ENCODE results near the gene KIRREL3.

Gene KIRREL3

DNA sequence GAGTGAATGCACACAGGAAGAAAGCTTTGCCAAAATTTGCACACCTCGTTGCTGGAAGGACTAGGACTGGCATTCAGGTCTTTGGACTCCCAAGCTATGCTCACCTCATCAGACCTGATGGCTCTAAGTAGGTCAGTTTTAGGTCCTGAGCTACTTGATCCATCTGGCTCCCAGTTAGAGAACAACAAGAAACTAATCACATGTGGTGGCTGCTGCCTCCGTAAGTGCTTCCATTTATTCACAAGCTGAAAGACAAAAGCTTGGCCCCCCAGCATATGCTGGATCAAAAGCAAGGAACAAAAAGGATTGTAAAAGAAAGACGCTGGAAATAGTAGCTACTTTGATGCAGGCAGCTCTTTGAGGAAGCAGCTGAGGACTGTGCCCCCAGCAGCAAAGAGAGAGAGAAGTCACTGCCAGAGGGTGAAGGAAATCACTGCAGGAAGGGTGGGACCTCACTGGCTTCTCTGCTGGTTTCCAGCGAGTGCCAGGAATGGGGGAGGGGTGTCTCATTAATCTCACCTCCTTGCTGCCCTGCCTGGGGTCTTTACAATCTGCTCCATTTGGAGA, 268.9 kb downstream of the KIRREL3 start:
- TF ChIP-seq, protein P1, sequence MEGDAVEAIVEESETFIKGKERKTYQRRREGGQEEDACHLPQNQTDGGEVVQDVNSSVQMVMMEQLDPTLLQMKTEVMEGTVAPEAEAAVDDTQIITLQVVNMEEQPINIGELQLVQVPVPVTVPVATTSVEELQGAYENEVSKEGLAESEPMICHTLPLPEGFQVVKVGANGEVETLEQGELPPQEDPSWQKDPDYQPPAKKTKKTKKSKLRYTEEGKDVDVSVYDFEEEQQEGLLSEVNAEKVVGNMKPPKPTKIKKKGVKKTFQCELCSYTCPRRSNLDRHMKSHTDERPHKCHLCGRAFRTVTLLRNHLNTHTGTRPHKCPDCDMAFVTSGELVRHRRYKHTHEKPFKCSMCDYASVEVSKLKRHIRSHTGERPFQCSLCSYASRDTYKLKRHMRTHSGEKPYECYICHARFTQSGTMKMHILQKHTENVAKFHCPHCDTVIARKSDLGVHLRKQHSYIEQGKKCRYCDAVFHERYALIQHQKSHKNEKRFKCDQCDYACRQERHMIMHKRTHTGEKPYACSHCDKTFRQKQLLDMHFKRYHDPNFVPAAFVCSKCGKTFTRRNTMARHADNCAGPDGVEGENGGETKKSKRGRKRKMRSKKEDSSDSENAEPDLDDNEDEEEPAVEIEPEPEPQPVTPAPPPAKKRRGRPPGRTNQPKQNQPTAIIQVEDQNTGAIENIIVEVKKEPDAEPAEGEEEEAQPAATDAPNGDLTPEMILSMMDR (IDR thresholded peaks at IDR 0.05; ENCODE audit: low read depth, low read length): no peak
- H3K4me3 ChIP-seq (ENCODE audit: low read depth, low read length): no peak overlapping the region

DNA sequence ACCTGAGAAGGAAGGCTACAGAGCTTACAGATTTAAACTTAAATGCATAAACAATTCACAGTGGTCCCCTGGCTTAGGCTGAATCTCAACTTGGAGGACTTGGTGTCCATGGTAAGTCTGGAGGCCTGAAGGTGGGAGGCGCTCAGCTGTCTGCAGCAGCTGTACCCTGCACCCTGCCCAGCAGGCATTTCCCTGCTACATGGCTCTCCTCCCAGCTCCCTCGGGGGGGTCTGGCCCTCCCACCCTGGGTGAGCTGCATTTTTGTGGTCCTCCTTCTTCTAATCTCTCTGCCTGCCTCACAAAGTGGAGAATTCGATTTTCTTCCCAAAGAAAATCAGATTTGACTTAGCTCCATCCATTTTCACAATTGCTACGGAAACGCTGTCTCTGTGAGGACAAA, 273.2 kb downstream of the KIRREL3 start:
- TF ChIP-seq, protein P1 (IDR thresholded peaks at IDR 0.05; ENCODE audit: low read depth, low read length): no peak
- H3K4me3 ChIP-seq (ENCODE audit: low read depth, low read length): no peak overlapping the region

DNA sequence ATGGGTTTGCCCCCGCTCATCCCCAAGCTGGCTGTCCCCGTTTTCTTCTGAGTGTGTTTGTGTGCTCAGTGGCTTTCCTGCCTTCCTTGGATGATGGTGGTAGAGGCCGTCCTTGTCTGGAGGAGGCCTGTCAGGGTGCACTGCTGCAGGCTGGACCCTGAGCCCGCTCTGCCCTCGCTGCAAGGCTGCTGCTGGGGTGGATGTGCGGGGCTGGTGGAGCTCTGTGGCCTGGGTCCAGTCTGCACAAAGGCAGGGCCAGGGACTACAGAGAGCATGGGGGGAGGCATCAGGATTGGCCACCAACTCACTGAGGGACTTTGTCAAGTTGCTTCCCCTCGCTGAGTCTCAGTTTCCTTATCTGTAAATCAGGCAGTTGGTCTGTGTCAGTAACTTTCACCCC, 275.0 kb downstream of the KIRREL3 start:
- TF ChIP-seq, protein P1 (IDR thresholded peaks at IDR 0.05; ENCODE audit: low read depth, low read length): no peak
- H3K4me3 ChIP-seq (ENCODE audit: low read depth, low read length): no peak overlapping the region

DNA sequence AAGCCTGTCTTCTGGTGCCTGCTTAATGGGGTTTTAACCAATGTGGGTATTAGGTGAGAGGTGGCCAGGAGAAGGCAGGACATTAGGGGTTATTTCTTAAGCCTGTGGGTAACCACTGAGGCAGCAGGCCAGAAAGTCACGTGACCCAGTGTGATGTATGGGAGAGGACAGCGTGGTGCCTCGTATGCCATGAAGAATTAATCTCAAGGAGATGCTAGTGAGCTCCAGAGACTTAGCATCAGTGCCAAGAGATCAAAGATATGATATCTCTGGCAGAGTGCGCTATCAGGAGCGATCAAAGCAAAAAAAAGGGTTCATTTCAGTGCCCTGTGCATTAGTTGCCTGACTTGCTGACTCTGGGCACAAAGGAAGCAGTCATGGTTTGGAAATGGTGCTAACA, 275.5 kb downstream of the KIRREL3 start:
- TF ChIP-seq, protein P1 (IDR thresholded peaks at IDR 0.05; ENCODE audit: low read depth, low read length): no peak
- H3K4me3 ChIP-seq (ENCODE audit: low read depth, low read length): no peak overlapping the region

DNA sequence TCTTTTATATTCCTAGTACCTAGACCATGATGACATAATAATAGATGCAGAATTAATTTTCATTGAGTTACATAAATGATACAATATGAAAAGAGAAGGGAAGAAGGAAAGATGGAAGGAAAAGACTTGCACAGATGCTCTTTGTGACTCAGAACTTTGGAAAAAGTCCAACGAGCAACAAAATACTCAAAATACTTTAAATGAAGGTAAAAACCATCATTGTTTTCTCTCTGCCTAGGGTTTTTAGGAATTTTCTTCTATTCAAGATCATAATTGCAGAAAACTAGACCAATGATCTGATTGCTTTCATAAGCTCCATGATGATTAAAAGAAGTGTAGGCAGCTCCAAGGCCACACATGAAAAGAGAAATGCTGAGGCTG, 276.9 kb downstream of the KIRREL3 start:
- H3K4me3 ChIP-seq (ENCODE audit: low read depth, low read length): no peak overlapping the region
- TF ChIP-seq, protein P1 (IDR thresholded peaks at IDR 0.05; ENCODE audit: low read depth, low read length): no peak

DNA sequence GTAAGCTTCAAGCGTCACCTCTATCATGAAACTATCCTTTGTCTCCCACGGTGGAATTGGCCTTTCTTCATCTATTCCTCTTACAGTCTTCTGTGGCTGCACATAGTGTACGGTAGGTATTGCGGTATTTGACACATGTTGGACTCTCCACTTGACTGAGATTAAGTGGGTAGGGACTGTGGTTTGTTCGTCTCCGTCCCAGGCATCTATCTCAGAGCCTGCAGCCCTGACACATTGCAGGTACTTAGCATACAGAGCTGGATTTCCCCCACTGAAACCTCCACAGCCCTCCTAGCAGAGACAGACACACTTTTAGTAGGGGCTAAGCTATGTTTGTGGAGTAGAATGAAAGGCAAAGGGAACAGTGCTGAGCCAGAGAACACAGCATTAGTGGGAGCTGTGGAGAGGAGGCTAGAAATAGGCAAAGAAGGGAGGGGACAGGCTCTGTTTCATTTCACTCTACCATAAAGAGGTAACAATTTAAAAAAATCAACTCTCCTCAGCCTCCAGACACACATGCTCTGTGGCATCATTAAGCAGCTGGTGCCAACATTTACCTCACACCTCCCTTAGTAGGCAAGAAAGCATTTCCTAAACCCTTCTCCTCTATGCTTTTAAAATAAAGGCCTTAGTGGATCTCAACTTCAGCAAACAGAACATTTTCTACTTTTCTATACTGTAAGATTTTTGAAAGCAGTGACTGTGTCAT, 277.5 kb downstream of the KIRREL3 start:
- no peak overlapping the region for H3K4me3 ChIP-seq (ENCODE audit: low read depth, low read length)
- TF ChIP-seq, protein P1 (IDR thresholded peaks at IDR 0.05; ENCODE audit: low read depth, low read length): no peak

DNA sequence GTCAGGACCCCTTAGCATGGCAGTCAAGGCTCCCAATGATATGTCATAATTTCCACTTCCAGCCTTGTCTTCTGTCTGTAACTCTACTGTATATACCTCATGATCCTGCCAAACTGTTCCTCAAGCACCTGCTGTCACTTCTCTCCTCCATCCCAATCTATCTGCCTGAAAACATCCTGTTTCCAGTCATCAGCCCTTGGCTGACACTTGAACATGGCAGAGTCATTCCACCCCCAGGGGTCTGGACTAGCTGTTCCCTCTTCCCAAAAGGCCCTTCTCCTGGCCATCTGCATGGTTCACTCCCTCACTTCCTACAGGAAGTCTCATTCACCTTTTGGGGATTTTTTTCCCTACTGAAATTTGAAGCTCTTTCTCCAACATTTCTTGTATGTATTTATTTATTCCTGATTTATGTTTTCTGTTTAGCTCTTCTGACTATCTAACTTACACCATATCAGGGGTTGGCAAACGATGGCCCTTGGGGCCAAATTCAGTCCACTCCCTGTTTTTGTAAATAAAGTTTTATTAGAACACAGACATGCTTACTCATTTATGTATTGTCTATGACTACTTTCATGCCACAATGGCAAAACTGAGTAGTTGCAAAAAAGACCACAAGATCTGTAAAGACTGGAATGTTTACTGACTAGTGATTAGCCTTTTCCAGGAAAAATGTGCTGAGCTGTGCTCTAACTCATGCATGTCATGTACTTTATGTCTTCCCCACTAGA, 278.4 kb downstream of the KIRREL3 start:
- H3K4me3 ChIP-seq (ENCODE audit: low read depth, low read length): no peak overlapping the region
- TF ChIP-seq, protein P1 (IDR thresholded peaks at IDR 0.05; ENCODE audit: low read depth, low read length): no peak

Data from WI38 (cell line).